Measurements from ENCODE around the gene NRG4. TPM values are rescaled to one million over a fixed set of nuclear protein-coding genes. Genes with fewer than 3 reads are reported as not detected.
"Not testable (repeated sequence)": the region's sequence is repeated elsewhere in the genome, so short reads cannot be mapped to it uniquely, and the experiment has no call there.

NRG4 gene
- total and polyA plus RNA-seq, 9 donors, result 0.05 to 9.0 (median 0.44) TPM; not detected in 1

GRCh38 chr15:75916978-75917377, 95.2 kb downstream of the NRG4 start:
- H3K36me3 ChIP-seq, result no peaks in the 10 kb centered on the region
- H3K9me3 ChIP-seq, result no peaks in the 10 kb centered on the region
- H3K27me3 ChIP-seq, result no peaks in the 10 kb centered on the region
- 91 to 94% (median 91%) methylated on average over 1 of the region's 1 CpG for WGBS, 3 donors
- H3K4me1 ChIP-seq (ENCODE audit: insufficient read depth), result no peaks in the 10 kb centered on the region
- intact Hi-C loops (cut with DNase I), result no loop called here
- TF ChIP-seq, protein P1, sequence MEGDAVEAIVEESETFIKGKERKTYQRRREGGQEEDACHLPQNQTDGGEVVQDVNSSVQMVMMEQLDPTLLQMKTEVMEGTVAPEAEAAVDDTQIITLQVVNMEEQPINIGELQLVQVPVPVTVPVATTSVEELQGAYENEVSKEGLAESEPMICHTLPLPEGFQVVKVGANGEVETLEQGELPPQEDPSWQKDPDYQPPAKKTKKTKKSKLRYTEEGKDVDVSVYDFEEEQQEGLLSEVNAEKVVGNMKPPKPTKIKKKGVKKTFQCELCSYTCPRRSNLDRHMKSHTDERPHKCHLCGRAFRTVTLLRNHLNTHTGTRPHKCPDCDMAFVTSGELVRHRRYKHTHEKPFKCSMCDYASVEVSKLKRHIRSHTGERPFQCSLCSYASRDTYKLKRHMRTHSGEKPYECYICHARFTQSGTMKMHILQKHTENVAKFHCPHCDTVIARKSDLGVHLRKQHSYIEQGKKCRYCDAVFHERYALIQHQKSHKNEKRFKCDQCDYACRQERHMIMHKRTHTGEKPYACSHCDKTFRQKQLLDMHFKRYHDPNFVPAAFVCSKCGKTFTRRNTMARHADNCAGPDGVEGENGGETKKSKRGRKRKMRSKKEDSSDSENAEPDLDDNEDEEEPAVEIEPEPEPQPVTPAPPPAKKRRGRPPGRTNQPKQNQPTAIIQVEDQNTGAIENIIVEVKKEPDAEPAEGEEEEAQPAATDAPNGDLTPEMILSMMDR (IDR thresholded peaks at IDR 0.05), result no peak
- no peak for TF ChIP-seq EP300 (IDR thresholded peaks at IDR 0.05)
- no peak for TF ChIP-seq POLR2A (IDR thresholded peaks at IDR 0.05)
- no peak overlapping the region for H3K27ac ChIP-seq
- DNase-seq, result no peak
- no peak overlapping the region for H3K4me3 ChIP-seq

GRCh38 chr15:75910355-75910754, 101.9 kb downstream of the NRG4 start:
- H3K27me3 ChIP-seq; H3K4me1 ChIP-seq (ENCODE audit: insufficient read depth); H3K9me3 ChIP-seq; H3K4me3 ChIP-seq; H3K36me3 ChIP-seq; H3K27ac ChIP-seq; DNase-seq; intact Hi-C loops (cut with DNase I): not testable (repeated sequence)
- 93 to 100% (median 97%) methylated on average over 3 of the region's 3 CpGs for WGBS, 3 donors

DNA sequence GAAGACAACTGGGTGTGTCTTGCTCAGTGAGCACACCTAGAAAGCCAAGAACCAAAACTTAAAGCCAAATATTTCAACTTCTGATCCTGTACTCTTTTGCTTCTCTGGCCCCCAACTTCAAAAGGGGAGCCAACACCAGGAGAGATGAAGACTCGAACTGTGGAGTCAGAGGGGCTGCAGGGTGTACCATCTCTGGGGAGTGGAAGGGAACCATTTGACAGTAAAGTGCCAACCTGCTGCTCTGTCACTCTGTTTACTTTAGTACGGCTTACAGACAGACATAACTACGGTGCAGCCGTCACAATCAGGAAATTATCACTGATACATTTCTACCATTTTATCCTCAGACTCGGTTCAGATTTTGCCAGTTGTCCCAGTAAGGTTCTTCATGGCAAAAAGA, 107.0 kb downstream of the NRG4 start:
- no peaks in the 10 kb centered on the region for H3K36me3 ChIP-seq
- H3K4me3 ChIP-seq, result no peak overlapping the region
- H3K27me3 ChIP-seq, result no peaks in the 10 kb centered on the region
- 85 to 89% (median 89%) methylated on average over 5 of the region's 5 CpGs for WGBS, 3 donors
- no peak overlapping the region for H3K27ac ChIP-seq
- peaks cover 4% of the 10 kb centered on the region for H3K4me1 ChIP-seq (ENCODE audit: insufficient read depth)
- no peak for DNase-seq
- no peaks in the 10 kb centered on the region for H3K9me3 ChIP-seq
- no peak for TF ChIP-seq POLR2A (IDR thresholded peaks at IDR 0.05)
- TF ChIP-seq EP300 (IDR thresholded peaks at IDR 0.05), result no peak
- TF ChIP-seq, protein P1 (IDR thresholded peaks at IDR 0.05), result no peak
- intact Hi-C loops (cut with DNase I), result no loop called here

- intact Hi-C loops (cut with DNase I), result no loop called here
- Histone ChIP-seq H3K36me3 (no peaks in the 10 kb centered on the region), H3K4me3 (peak within 1 kb of the TSS; percentile 69), H3K4me1 (ENCODE audit: insufficient read depth) (peaks cover 4% of the 10 kb centered on the region), H3K9me3 (no peaks in the 10 kb centered on the region), H3K27ac (peak within 1 kb of the TSS; percentile 48 to 79), H3K27me3 (no peaks in the 10 kb centered on the region)
- peak; percentile 88 to 94 (median 90) for DNase-seq
- WGBS, 3 donors, result 1 to 4% (median 1%) methylated on average over 26 to 63 of the region's 63 CpGs
- TF ChIP-seq, protein P1 (IDR thresholded peaks at IDR 0.05), result no peak
- TF ChIP-seq POLR2A (IDR thresholded peaks at IDR 0.05), result peak; percentile 55
These were observed 108.6 kb downstream of the NRG4 start, which contains the start of gene FBXO22 for GRCh38 chr15:75903331-75904239. TSS of gene FBXO22 (plus strand) at chr15:75903878. CDS start at chr15:75903964, 86 bp downstream.

- Histone ChIP-seq H3K27ac (no peak overlapping the region), H3K36me3 (no peaks in the 10 kb centered on the region), H3K27me3 (no peaks in the 10 kb centered on the region), H3K4me3 (no peak overlapping the region), H3K9me3 (no peaks in the 10 kb centered on the region), H3K4me1 (ENCODE audit: insufficient read depth) (peaks cover 4% of the 10 kb centered on the region)
- TF ChIP-seq, protein P1 (IDR thresholded peaks at IDR 0.05), result no peak
- intact Hi-C loops (cut with DNase I), result no loop called here
- WGBS, 3 donors, result 52 to 63% (median 56%) methylated on average over 8 of the region's 8 CpGs
- no peak for DNase-seq
These were observed 110.1 kb downstream of the NRG4 start for GRCh38 chr15:75902129-75902557.

Data from ovary (tissue), 9 donors.